RCC 7860 (cell line): ENCODE measurements around the gene BPIFB6.

Experiments used
- DNase-seq: peaks from one replicate; pipeline ENCODE4 v3.0.0-alpha.2; 2015; ENCODE audit warnings: low spot score
- FAIRE-seq: peaks from 2 replicates; lab custom pipeline; 2012; peaks lifted over from hg19 to GRCh38; lab: Jason Lieb, UNC

The BPIFB6 gene

GRCh38 chr20:33082546-33082945, 51.1 kb downstream of the BPIFB6 start:
- no peak for DNase-seq
- no peak for FAIRE-seq

GRCh38 chr20:33083544-33084340, 52.3 kb downstream of the BPIFB6 start:
- FAIRE-seq, result no peak
- DNase-seq, result no peak

DNA sequence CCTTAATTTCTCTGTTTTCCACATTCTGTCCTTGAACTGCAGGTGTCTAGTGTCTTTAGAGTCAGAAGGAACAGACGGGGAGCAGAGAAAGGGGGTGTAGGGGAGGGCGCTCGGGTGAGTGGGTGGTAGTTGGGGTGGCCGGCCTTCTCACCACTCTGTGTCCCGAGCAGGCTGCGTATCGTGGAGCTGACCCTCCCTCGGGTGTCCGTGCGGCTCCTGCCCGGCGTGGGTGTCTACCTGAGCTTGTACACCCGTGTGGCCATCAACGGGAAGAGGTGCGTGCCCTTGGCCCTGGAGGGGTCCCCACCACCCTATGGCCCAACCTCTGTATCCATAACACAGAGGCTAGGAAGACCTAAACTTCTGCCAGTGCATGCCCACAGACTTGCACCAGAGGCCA, 53.3 kb downstream of the BPIFB6 start:
- no peak for FAIRE-seq
- no peak for DNase-seq

DNA sequence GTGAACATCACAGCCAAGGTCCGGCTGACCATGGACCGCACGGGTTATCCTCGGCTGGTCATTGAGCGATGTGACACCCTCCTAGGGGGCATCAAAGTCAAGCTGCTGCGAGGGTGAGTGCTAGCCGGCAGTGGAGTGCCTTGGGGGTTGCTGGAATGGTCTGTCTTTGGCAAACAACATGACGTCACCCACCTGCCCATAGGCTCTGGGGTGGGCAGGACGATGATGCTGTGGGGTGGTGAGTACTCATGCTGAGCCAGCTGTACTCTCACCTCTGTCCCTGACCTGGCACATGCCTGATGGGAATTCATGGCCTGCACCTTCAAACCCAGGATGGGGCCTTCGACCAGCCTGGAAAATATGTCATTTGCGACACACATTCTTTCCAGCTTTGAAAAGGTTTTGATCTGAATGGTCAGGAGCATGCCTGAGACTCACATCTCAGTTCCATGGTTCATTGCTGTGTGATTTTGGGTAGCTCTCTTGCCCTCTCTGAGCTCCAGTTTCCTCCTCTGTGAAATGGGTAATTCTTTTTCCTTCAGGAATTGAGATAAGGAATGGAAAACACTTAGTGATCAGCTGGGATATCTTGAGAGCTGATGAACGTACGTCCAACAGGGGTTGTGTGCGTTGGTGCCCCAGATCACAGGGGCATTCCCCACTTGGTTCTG, 54.7 kb downstream of the BPIFB6 start:
- FAIRE-seq, result no peak

DNA sequence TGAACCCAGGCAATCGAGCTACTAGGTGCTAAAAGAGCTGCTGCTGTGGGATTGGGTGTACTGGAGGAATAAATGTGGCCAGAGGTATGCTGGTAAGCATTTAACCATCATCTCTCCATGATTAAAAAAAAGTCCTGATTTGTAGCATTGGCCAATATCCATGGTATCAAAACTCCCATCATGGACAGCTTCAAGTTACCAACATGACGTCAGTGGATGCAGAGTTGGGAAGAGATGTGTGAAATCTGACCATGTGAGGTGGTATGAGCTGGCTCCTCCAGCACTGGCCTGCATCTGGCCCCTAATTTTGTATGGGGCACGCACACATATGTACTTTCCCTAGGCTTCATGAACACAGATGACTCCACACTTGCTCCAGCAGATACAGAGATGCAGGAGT, 59.7 kb downstream of the BPIFB6 start:
- DNase-seq (no peak), FAIRE-seq (no peak)

More for the DNA sequence above, 54.7 kb downstream of the BPIFB6 start:
- no peak for DNase-seq

DNA sequence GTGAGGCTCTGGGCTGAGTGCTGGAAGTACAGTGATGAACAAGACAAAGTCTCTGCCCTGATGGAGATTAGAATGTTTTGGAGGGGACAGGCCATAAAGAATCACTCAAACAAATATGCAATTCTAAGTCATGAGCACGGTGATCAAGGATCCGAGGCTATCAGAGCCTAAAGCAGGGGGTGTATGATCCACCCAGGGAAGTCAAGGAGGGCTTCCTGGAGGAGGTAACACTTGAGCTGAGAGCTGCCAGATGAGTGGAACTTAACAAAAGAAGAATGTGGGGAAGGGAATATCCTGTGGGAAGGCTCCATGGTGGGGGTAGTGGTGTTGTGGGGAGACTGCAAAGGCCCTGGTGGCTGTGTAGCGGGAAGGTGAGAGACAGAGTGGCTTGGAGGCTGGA, 60.2 kb downstream of the BPIFB6 start:
- no peak for FAIRE-seq
- no peak for DNase-seq

DNA sequence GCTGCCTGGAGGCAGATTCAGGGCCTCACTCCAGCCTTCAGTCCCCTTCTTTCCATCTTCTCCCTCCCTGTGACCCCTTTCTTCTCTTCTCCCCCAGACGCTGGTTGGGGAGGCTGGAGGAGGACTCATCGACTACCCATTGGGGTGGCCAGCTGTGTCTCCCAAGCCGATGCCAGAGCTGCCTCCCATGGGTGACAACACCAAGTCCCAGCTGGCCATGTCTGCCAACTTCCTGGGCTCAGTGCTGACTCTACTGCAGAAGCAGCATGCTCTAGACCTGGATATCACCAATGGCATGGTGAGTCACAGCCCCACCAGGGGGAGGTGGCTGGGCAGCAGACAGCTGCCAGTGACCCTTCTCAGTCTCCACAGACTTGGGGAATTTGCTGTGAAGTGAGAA, 60.9 kb downstream of the BPIFB6 start:
- FAIRE-seq (no peak), DNase-seq (no peak)

DNA sequence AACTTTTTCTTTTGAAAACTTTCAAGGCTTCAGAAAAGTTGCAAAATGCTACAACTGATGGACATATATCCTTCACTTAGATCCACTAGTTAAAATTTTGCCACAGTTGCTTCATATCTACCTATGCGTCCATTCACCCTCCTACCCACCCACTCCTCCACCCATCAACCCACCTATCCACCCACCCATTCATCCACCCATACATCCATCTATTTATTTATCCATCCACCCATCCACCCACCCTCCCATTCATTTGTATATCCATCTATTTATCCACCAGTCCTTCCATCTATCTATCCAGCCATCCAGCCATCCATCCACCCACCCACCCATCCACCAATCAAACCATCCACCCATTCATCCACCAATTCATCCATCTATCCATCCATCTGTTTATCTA, 61.6 kb downstream of the BPIFB6 start:
- FAIRE-seq (no peak), DNase-seq (no peak)

- FAIRE-seq, result no peak
- DNase-seq, result no peak
Observed at GRCh38 chr20:33093582-33093981, 62.1 kb downstream of the BPIFB6 start.
